ENCODE data around the gene DUSP18. TPM values are rescaled to one million over a fixed set of nuclear protein-coding genes. Genes with fewer than 3 reads are reported as not detected.

DUSP18 gene
- total and polyA plus RNA-seq, 4 donors: 9.9 to 21.1 (median 13.7) TPM

DNA sequence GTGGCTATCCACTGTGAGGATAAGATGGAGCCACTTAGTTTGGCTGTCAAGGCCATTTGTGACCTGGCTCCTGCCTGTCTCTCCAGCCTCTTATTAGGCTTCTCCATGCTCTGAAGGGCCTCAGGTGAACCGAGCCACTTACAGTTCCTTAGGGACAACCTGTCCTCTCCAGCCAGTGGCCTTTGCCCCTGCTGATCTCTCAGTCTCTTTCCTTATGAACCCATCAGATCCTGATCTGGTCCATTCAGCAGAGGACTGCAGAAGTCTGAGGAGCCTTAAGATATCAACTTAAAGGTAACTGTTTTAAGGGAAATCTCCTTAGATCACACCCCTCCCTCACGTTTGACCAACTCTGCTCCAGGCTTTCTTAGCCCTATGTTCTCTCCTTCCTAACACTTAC, 2.4 kb downstream of the DUSP18 start:
- no peaks in the 10 kb centered on the region for H3K9me3 ChIP-seq (ENCODE audit: control insufficient read depth, insufficient read depth, low read length)
- no peak overlapping the region for H3K4me3 ChIP-seq (ENCODE audit: low read depth, low read length)
- WGBS (ENCODE audit: insufficient coverage): 77% methylated on average over 1 of the region's 2 CpGs

GRCh38 chr22:30664798-30665197, 2.9 kb downstream of the DUSP18 start:
- Histone ChIP-seq H3K9me3 (ENCODE audit: control insufficient read depth, insufficient read depth, low read length) (no peaks in the 10 kb centered on the region), H3K27me3 (ENCODE audit: control insufficient read depth, insufficient read depth, low read length) (no peaks in the 10 kb centered on the region), H3K27ac (ENCODE audit: low read depth, low read length) (no peak overlapping the region), H3K4me1 (ENCODE audit: control insufficient read depth, insufficient read depth, low read length) (peaks cover 14% of the 10 kb centered on the region), H3K4me3 (ENCODE audit: low read depth, low read length) (no peak overlapping the region), H3K36me3 (ENCODE audit: control insufficient read depth, insufficient read depth, low read length) (peaks cover 24% of the 10 kb centered on the region)
- DNase-seq (ENCODE audit: low read depth in 4 of 6, low spot score in 6 of 6): no peak
- 97% methylated on average over 10 of the region's 13 CpGs for WGBS (ENCODE audit: insufficient coverage)

More for the DNA sequence above, 2.4 kb downstream of the DUSP18 start:
- H3K27me3 ChIP-seq (ENCODE audit: control insufficient read depth, insufficient read depth, low read length): no peaks in the 10 kb centered on the region
- no peak overlapping the region for H3K27ac ChIP-seq (ENCODE audit: low read depth, low read length)
- DNase-seq (ENCODE audit: low read depth in 4 of 6, low spot score in 6 of 6): no peak
- H3K4me1 ChIP-seq (ENCODE audit: control insufficient read depth, insufficient read depth, low read length): peaks cover 14% of the 10 kb centered on the region
- H3K36me3 ChIP-seq (ENCODE audit: control insufficient read depth, insufficient read depth, low read length): peaks cover 24% of the 10 kb centered on the region

GRCh38 chr22:30662040-30662439, 5.6 kb downstream of the DUSP18 start:
- Histone ChIP-seq H3K4me1 (ENCODE audit: control insufficient read depth, insufficient read depth, low read length) (peaks cover 4% of the 10 kb centered on the region), H3K27me3 (ENCODE audit: control insufficient read depth, insufficient read depth, low read length) (no peaks in the 10 kb centered on the region), H3K27ac (ENCODE audit: low read depth, low read length) (no peak overlapping the region), H3K36me3 (ENCODE audit: control insufficient read depth, insufficient read depth, low read length) (peaks cover 29% of the 10 kb centered on the region), H3K9me3 (ENCODE audit: control insufficient read depth, insufficient read depth, low read length) (no peaks in the 10 kb centered on the region), H3K4me3 (ENCODE audit: low read depth, low read length) (no peak overlapping the region)
- DNase-seq (ENCODE audit: low read depth in 4 of 6, low spot score in 6 of 6): peak in 1 of 6 donors; percentile 19
- WGBS (ENCODE audit: insufficient coverage): 56% methylated on average over 1 of the region's 4 CpGs

GRCh38 chr22:30655532-30655931, 12.1 kb downstream of the DUSP18 start:
- H3K9me3 ChIP-seq (ENCODE audit: control insufficient read depth, insufficient read depth, low read length): no peaks in the 10 kb centered on the region
- H3K27ac ChIP-seq (ENCODE audit: low read depth, low read length): no peak overlapping the region
- 50% methylated on average over 1 of the region's 3 CpGs for WGBS (ENCODE audit: insufficient coverage)
- peak in 1 of 6 donors; percentile 40 for DNase-seq (ENCODE audit: low read depth in 4 of 6, low spot score in 6 of 6)
- H3K27me3 ChIP-seq (ENCODE audit: control insufficient read depth, insufficient read depth, low read length): no peaks in the 10 kb centered on the region
- H3K36me3 ChIP-seq (ENCODE audit: control insufficient read depth, insufficient read depth, low read length): peaks cover 16% of the 10 kb centered on the region
- peaks cover 6% of the 10 kb centered on the region for H3K4me1 ChIP-seq (ENCODE audit: control insufficient read depth, insufficient read depth, low read length)
- no peak overlapping the region for H3K4me3 ChIP-seq (ENCODE audit: low read depth, low read length)

DNA sequence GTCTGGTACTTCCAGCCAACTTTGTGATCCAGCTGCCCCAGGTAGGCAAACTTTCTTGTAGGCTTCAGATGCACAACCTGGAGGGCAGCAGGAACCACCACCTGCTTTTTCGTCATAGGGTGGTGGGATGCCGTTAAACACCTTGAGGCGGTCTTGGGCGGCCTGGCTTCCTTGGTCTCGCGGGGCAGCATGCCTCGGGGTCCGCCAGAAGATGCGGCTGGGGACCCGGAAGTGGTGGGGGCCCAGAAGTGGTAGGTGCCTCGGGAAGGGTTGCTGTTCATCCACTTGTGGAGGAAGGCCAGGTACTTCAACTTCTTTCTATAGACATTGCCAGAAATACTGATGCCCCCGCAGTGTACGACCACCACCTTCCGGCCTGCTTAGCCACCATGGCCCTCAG, 13.3 kb downstream of the DUSP18 start:
- Histone ChIP-seq H3K9me3 (ENCODE audit: control insufficient read depth, insufficient read depth, low read length) (no peaks in the 10 kb centered on the region), H3K27ac (ENCODE audit: low read depth, low read length) (no peak overlapping the region), H3K4me3 (ENCODE audit: low read depth, low read length) (no peak overlapping the region), H3K4me1 (ENCODE audit: control insufficient read depth, insufficient read depth, low read length) (peaks cover 10% of the 10 kb centered on the region), H3K36me3 (ENCODE audit: control insufficient read depth, insufficient read depth, low read length) (peaks cover 17% of the 10 kb centered on the region), H3K27me3 (ENCODE audit: control insufficient read depth, insufficient read depth, low read length) (no peaks in the 10 kb centered on the region)
- WGBS (ENCODE audit: insufficient coverage): 98% methylated on average over 8 of the region's 14 CpGs
- no peak for DNase-seq (ENCODE audit: low read depth in 4 of 6, low spot score in 6 of 6)

DNA sequence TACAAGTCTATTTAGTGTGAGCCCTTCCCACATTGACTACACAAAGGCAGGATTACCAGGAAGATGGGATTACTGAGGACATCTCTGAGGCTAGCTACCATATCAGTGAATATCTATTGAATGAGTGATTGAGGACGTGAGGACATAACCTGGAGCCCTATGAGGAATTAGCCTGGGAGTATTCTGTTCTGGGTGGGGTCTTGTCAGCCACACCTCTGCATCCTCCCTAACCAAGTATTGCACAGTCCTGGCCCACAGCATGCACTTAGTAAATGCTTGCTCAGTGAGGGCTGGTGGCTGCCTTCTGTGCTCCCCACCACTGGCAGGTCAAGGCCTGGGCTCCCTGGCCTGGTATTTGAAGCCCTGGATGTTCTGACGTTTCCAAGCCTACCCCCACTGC, 14.8 kb downstream of the DUSP18 start:
- 87% methylated on average over 1 of the region's 2 CpGs for WGBS (ENCODE audit: insufficient coverage)
- Histone ChIP-seq H3K4me3 (ENCODE audit: low read depth, low read length) (no peak overlapping the region), H3K36me3 (ENCODE audit: control insufficient read depth, insufficient read depth, low read length) (peaks cover 22% of the 10 kb centered on the region), H3K27me3 (ENCODE audit: control insufficient read depth, insufficient read depth, low read length) (no peaks in the 10 kb centered on the region), H3K27ac (ENCODE audit: low read depth, low read length) (no peak overlapping the region), H3K4me1 (ENCODE audit: control insufficient read depth, insufficient read depth, low read length) (peaks cover 10% of the 10 kb centered on the region), H3K9me3 (ENCODE audit: control insufficient read depth, insufficient read depth, low read length) (no peaks in the 10 kb centered on the region)
- no peak for DNase-seq (ENCODE audit: low read depth in 4 of 6, low spot score in 6 of 6)

DNA sequence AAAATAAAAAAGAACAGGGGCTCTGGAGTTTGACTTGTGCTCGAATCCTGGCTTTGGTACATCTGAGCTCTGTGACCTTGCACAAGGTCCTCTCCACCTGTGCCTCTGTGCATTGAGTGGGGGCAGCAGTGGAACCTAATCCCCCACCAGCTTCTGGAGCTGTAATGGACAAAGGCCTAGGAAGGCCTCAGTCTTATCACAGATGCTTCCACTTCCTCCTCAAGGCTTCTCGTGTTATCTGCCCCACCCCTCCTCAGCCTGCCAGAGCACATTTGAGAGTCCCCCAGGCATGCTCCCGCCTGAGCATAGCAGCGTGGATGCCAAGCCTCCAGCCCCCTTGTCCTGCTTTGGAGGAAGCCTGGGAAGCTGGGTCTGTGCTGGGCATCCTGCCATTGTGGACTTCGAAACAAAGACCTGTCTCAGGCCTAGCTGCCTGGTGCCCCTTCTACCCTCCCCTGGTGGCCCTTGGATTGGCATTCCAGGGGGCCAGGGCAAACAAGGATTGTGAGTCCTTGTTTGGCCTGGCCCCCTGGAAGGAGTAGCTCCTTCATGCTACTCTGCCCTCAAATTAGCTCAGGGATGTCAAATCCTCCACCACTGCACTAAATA, 17.1 kb downstream of the DUSP18 start:
- peaks cover 10% of the 10 kb centered on the region for H3K4me1 ChIP-seq (ENCODE audit: control insufficient read depth, insufficient read depth, low read length)
- 31% methylated on average over 5 of the region's 5 CpGs for WGBS (ENCODE audit: insufficient coverage)
- H3K4me3 ChIP-seq (ENCODE audit: low read depth, low read length): no peak overlapping the region
- no peaks in the 10 kb centered on the region for H3K9me3 ChIP-seq (ENCODE audit: control insufficient read depth, insufficient read depth, low read length)
- peak overlapping the region; percentile 22 for H3K27ac ChIP-seq (ENCODE audit: low read depth, low read length)
- peaks cover 38% of the 10 kb centered on the region for H3K36me3 ChIP-seq (ENCODE audit: control insufficient read depth, insufficient read depth, low read length)
- H3K27me3 ChIP-seq (ENCODE audit: control insufficient read depth, insufficient read depth, low read length): no peaks in the 10 kb centered on the region
- peak in 2 of 6 donors; percentile 75 to 89 for DNase-seq (ENCODE audit: low read depth in 4 of 6, low spot score in 6 of 6)

- H3K4me1 ChIP-seq (ENCODE audit: control insufficient read depth, insufficient read depth, low read length): peaks cover 10% of the 10 kb centered on the region
- H3K27ac ChIP-seq (ENCODE audit: low read depth, low read length): no peak overlapping the region
- peaks cover 36% of the 10 kb centered on the region for H3K36me3 ChIP-seq (ENCODE audit: control insufficient read depth, insufficient read depth, low read length)
- H3K27me3 ChIP-seq (ENCODE audit: control insufficient read depth, insufficient read depth, low read length): no peaks in the 10 kb centered on the region
- H3K4me3 ChIP-seq (ENCODE audit: low read depth, low read length): no peak overlapping the region
- no peaks in the 10 kb centered on the region for H3K9me3 ChIP-seq (ENCODE audit: control insufficient read depth, insufficient read depth, low read length)
- 87% methylated on average over 3 of the region's 7 CpGs for WGBS (ENCODE audit: insufficient coverage)
- DNase-seq (ENCODE audit: low read depth in 4 of 6, low spot score in 6 of 6): no peak
Observed at GRCh38 chr22:30649430-30650007, 18.2 kb downstream of the DUSP18 start.

DNA sequence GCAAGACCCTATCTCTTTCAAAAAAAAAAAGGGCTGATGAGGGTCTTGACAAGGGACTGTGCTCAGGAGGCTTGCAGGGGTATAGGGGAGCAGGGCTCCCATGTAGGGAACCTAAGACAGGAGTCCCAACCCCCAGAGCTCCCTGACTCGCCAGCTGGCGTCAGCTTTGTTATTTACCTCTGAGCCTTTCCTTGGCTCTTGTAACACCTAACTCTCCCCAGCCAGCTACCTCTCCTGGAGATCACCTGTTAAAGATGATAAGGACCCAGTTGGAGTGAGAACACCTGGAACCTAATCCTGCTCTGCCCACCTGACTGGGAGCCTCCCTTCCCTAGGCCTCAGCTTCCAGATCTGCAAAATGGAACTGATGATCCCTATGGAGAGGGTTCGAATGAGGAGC, 18.9 kb downstream of the DUSP18 start:
- Histone ChIP-seq H3K36me3 (ENCODE audit: control insufficient read depth, insufficient read depth, low read length) (peaks cover 30% of the 10 kb centered on the region), H3K4me3 (ENCODE audit: low read depth, low read length) (no peak overlapping the region), H3K27me3 (ENCODE audit: control insufficient read depth, insufficient read depth, low read length) (no peaks in the 10 kb centered on the region), H3K27ac (ENCODE audit: low read depth, low read length) (no peak overlapping the region), H3K9me3 (ENCODE audit: control insufficient read depth, insufficient read depth, low read length) (no peaks in the 10 kb centered on the region), H3K4me1 (ENCODE audit: control insufficient read depth, insufficient read depth, low read length) (peaks cover 10% of the 10 kb centered on the region)
- DNase-seq (ENCODE audit: low read depth in 4 of 6, low spot score in 6 of 6): no peak
- WGBS (ENCODE audit: insufficient coverage): 100% methylated on average over 1 of the region's 3 CpGs

DNA sequence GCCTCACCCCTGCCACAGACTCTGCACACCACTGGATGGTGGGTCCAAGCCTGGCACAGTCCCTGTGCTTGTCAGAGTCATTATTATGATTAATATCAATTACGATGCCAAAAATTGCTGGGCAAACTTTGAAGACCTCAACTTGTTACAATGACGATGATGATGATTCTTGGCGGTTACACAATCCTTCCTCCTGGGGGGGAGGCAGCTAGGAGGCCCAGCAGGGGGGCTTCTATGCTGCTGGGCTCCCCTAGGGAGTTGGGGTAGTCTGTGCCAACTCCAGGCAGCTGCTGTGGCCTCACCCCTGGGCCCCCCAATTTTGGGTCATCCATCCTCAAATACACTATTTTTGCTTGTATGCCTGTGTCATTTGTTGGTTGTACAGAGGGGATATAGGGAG, 20.1 kb downstream of the DUSP18 start:
- Histone ChIP-seq H3K27ac (ENCODE audit: low read depth, low read length) (no peak overlapping the region), H3K4me3 (ENCODE audit: low read depth, low read length) (no peak overlapping the region), H3K4me1 (ENCODE audit: control insufficient read depth, insufficient read depth, low read length) (peaks cover 17% of the 10 kb centered on the region), H3K9me3 (ENCODE audit: control insufficient read depth, insufficient read depth, low read length) (no peaks in the 10 kb centered on the region), H3K36me3 (ENCODE audit: control insufficient read depth, insufficient read depth, low read length) (peaks cover 30% of the 10 kb centered on the region), H3K27me3 (ENCODE audit: control insufficient read depth, insufficient read depth, low read length) (no peaks in the 10 kb centered on the region)
- WGBS (ENCODE audit: insufficient coverage): no CpG with 5 or more reads among the region's 3 CpGs
- DNase-seq (ENCODE audit: low read depth in 4 of 6, low spot score in 6 of 6): no peak

Data from spinal cord (tissue), 10 donors.